GM23338 (cell line): ENCODE measurements around the gene KDR. TPM values are rescaled to one million over a fixed set of nuclear protein-coding genes. Genes with fewer than 3 reads are reported as not detected.

Source experiments
- ATAC-seq: fragments of 200-7000 bp; cut with Tn5 transposase; 3 replicates; pipeline ENCODE4 v1.9.1; 2020
- DNase-seq: peaks from one replicate; pipeline ENCODE4 v3.0.0-alpha.2; 2015; ENCODE audit warnings: low spot score
- H2AFZ ChIP-seq: fragments of 200-600 bp; sonication (generic); 2 replicates; pipeline ENCODE4 v1.8.0; 2016; ENCODE audit warnings: antibody characterized with exemption, mild to moderate bottlenecking, moderate library complexity
- H3F3A ChIP-seq: fragments of 200-600 bp; sonication (generic); replicated peaks from 2 replicates; pipeline ENCODE4 v1.8.0; 2017; ENCODE audit warnings: antibody characterized with exemption, mixed run types, low read depth
- H3K27ac ChIP-seq: fragments of 200-600 bp; sonication (generic); 2 replicates; pipeline ENCODE4 v1.6.1; 2016; ENCODE audit warnings: low read depth
- H3K27me3 ChIP-seq: fragments of 200-600 bp; sonication (generic); 2 replicates; pipeline ENCODE4 v1.8.0; 2016; ENCODE audit warnings: mild to moderate bottlenecking, mixed run types, moderate library complexity; ENCODE audit not compliant: insufficient read depth
- H3K36me3 ChIP-seq: fragments of 200-600 bp; sonication (generic); 2 replicates; pipeline ENCODE4 v1.8.0; 2016; ENCODE audit warnings: mild to moderate bottlenecking; ENCODE audit not compliant: insufficient read depth
- H3K4me1 ChIP-seq: fragments of 200-600 bp; sonication (generic); 2 replicates; pipeline ENCODE4 v1.8.0; 2016; ENCODE audit warnings: mild to moderate bottlenecking, moderate library complexity; ENCODE audit not compliant: insufficient read depth
- H3K4me2 ChIP-seq: fragments of 200-600 bp; sonication (generic); 2 replicates; pipeline ENCODE4 v1.7.1; 2017; ENCODE audit warnings: mixed run types
- H3K4me3 ChIP-seq: fragments of 200-600 bp; sonication (generic); 2 replicates; pipeline ENCODE4 v1.6.1; 2016; ENCODE audit warnings: mixed run types
- H3K79me2 ChIP-seq: fragments of 200-600 bp; sonication (generic); replicated peaks from 2 replicates; pipeline ENCODE4 v1.8.0; 2017; ENCODE audit warnings: mild to moderate bottlenecking; ENCODE audit not compliant: insufficient read depth
- H3K9me2 ChIP-seq: fragments of 200-600 bp; sonication (generic); 2 replicates; pipeline ENCODE4 v1.8.0; 2017; ENCODE audit not compliant: insufficient read depth
- H4K20me1 ChIP-seq: fragments of 200-600 bp; sonication (generic); replicated peaks from 2 replicates; pipeline ENCODE4 v1.8.0; 2017; ENCODE audit warnings: mild to moderate bottlenecking; ENCODE audit not compliant: insufficient read depth
- H3K27ac Mint-ChIP-seq: 2 replicates; pipeline ENCODE4 v1.8.0; 2020; ENCODE audit warnings: inconsistent platforms, mild to moderate bottlenecking, moderate library complexity, mixed read lengths
- H3K27me3 Mint-ChIP-seq: 3 replicates; pipeline ENCODE4 v1.8.0; 2022; ENCODE audit warnings: low read depth, mild to moderate bottlenecking, moderate library complexity, mixed read lengths, inconsistent platforms; ENCODE audit not compliant: insufficient read depth, poor library complexity
- H3K36me3 Mint-ChIP-seq: 3 replicates; pipeline ENCODE4 v1.8.0; 2021; ENCODE audit warnings: low read depth, mild to moderate bottlenecking, inconsistent platforms, moderate library complexity, mixed read lengths
- H3K4me1 Mint-ChIP-seq: 3 replicates; pipeline ENCODE4 v1.8.0; 2020; ENCODE audit warnings: mild to moderate bottlenecking, inconsistent platforms, mixed read lengths
- H3K4me3 Mint-ChIP-seq: 3 replicates; pipeline ENCODE4 v1.8.0; 2021; ENCODE audit warnings: moderate library complexity, mild to moderate bottlenecking, inconsistent platforms, mixed read lengths
- H3K9me3 Mint-ChIP-seq: 3 replicates; pipeline ENCODE4 v1.8.0; 2020; ENCODE audit warnings: moderate library complexity, mild to moderate bottlenecking, inconsistent platforms, mixed read lengths
- CREB1 ChIP-seq: fragments of 250-450 bp; sonication (Bioruptor Pico); IDR thresholded peaks from 2 replicates; pipeline ENCODE4 v1.5.0; 2020; ENCODE audit warnings: low read depth, mild to moderate bottlenecking, moderate library complexity
- CTCF ChIP-seq, 2 experiments: fragments of 200-600 bp in 1 of 2; sonication (generic) in 1 of 2; conservative IDR thresholded peaks; 2 replicates each; pipeline versions ENCODE4 v1.5.1 to v1.6.1; 2016 to 2017; ENCODE audit warnings: antibody characterized with exemption in 2 of 2, low read depth in 2 of 2, mild to moderate bottlenecking in 2 of 2, moderate library complexity in 1 of 2
- JUNB ChIP-seq: IDR thresholded peaks from one replicate; pipeline ENCODE4 v1.6.1; 2016; ENCODE audit warnings: antibody characterized with exemption; ENCODE audit not compliant: unreplicated experiment
- NANOG ChIP-seq: IDR thresholded peaks from 2 replicates; pipeline ENCODE4 v1.6.1; 2016; ENCODE audit warnings: antibody characterized with exemption, borderline replicate concordance
- POLR2AphosphoS5 ChIP-seq: IDR thresholded peaks from 2 replicates; pipeline ENCODE4 v1.6.1; 2016; ENCODE audit warnings: antibody characterized with exemption, low read depth
- STAT1 ChIP-seq: IDR thresholded peaks from one replicate; pipeline ENCODE4 v1.6.1; 2016; ENCODE audit warnings: antibody characterized with exemption; ENCODE audit not compliant: unreplicated experiment
- ZNF331 ChIP-seq: fragments of 250-450 bp; sonication (Bioruptor Pico); IDR thresholded peaks from 2 replicates; pipeline ENCODE4 v1.5.0; 2020; ENCODE audit warnings: low read depth, mild to moderate bottlenecking, moderate library complexity
- polyA plus RNA-seq: library from polyadenylated mRNA; unstranded; fragments of >200 nt; fragmentation: Nextera tagmentation; extraction: Ambion mirVana; gene quantifications from 2 replicates; pipeline ENCODE4 v1.2.1, GENCODE V29; 2016
- total RNA-seq: library from RNA; depleted of rRNA; stranded (reverse); fragments of >200 nt; shearing (Covaris generic); gene quantifications from 2 replicates; pipeline ENCODE4 v1.2.3, GENCODE V29; 2014
- TF ChIP-seq, protein P1 (sequence below): fragments of 250-450 bp; sonication (Bioruptor Pico); IDR thresholded peaks from 2 replicates; pipeline ENCODE4 v1.5.0; 2020; ENCODE audit warnings: mild to moderate bottlenecking, moderate library complexity

Gene KDR
- total and polyA plus RNA-seq, 2 experiments from 2014 or later, result 27.9 to 109 TPM

DNA sequence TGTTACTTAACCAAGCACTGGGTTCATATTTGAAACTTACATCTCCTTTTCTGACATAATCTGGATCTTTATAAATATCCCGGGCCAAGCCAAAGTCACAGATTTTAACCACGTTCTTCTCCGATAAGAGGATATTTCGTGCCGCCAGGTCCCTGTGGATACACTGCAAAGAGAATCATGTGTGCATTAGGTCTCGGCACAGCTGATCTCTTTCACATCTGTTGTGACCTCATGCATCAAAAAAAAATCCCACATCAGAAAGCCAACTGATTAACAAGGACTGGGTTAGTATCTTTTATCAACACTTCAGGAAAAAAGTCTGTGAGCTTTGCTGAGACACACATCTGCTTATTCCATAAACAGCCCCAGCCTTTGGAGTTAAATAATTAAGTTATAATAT, 35.5 kb downstream of the KDR start:
- Histone ChIP-seq H2AFZ (no peak overlapping the region), H3K27ac (no peak overlapping the region), H3K4me3 (no peak overlapping the region), H4K20me1 (no peaks in the 10 kb centered on the region), H3K36me3 (peaks cover 86% of the 10 kb centered on the region), H3K4me2 (no peak overlapping the region), H3F3A (peaks cover 4% of the 10 kb centered on the region; the same call in 1 of the 2 replicates), H3K4me1 (peaks cover 17% of the 10 kb centered on the region), H3K79me2 (no peaks in the 10 kb centered on the region), H3K27me3 (no peaks in the 10 kb centered on the region), H3K9me2 (no peaks in the 10 kb centered on the region)
- H3K27me3 Mint-ChIP-seq, result peaks cover 6% of the 10 kb centered on the region
- H3K4me1 Mint-ChIP-seq, result peaks cover 19% of the 10 kb centered on the region
- DNase-seq, result no peak
- no peak for ATAC-seq
- H3K9me3 Mint-ChIP-seq, result no peaks in the 10 kb centered on the region
- no peak overlapping the region for H3K4me3 Mint-ChIP-seq
- TF ChIP-seq CTCF (conservative IDR thresholded peaks at IDR 0.05; ENCODE audit: low read depth in 2 of 2) (no peak), ZNF331 (no peak), CREB1 (no peak), POLR2AphosphoS5 (no peak), NANOG (no peak), STAT1 (no peak)
- peaks cover 95% of the 10 kb centered on the region for H3K36me3 Mint-ChIP-seq
- H3K27ac Mint-ChIP-seq, result peak overlapping the region; percentile 74; the same call in 1 of the 2 replicates

DNA sequence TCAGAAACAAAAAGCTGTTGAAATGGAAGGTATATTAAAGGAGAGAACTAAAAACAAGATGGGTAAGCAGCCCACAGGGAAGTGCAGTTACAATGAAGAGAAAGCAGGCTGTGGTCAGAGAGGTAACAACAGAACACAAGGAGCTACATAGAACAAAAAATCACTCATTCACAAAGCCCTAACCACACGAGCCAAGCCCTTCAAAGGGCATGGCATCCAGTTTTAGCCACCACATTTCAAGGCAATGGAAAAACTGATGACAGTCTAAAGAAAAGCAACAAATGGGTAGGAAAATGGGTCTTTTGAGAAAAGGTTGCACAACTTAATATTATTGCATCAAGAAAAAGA, 37.5 kb downstream of the KDR start:
- Histone ChIP-seq H2AFZ (no peak overlapping the region), H3K27ac (0 out of 2 replicates have a peak overlapping the region, but pooled peaks have one; percentile 27), H4K20me1 (no peaks in the 10 kb centered on the region; the same call in 1 of the 2 replicates), H3K4me1 (peaks cover 17% of the 10 kb centered on the region), H3K27me3 (no peaks in the 10 kb centered on the region), H3F3A (peaks cover 7% of the 10 kb centered on the region; the same call in 1 of the 2 replicates), H3K9me2 (no peaks in the 10 kb centered on the region), H3K36me3 (peaks cover 85% of the 10 kb centered on the region), H3K4me3 (no peak overlapping the region), H3K79me2 (no peaks in the 10 kb centered on the region), H3K4me2 (0 out of 2 replicates have a peak overlapping the region, but pooled peaks have one; percentile 1)
- H3K4me1 Mint-ChIP-seq, result peaks cover 19% of the 10 kb centered on the region
- DNase-seq, result no peak
- no peaks in the 10 kb centered on the region for H3K9me3 Mint-ChIP-seq
- TF ChIP-seq ZNF331, result no peak
- TF ChIP-seq, protein P1, sequence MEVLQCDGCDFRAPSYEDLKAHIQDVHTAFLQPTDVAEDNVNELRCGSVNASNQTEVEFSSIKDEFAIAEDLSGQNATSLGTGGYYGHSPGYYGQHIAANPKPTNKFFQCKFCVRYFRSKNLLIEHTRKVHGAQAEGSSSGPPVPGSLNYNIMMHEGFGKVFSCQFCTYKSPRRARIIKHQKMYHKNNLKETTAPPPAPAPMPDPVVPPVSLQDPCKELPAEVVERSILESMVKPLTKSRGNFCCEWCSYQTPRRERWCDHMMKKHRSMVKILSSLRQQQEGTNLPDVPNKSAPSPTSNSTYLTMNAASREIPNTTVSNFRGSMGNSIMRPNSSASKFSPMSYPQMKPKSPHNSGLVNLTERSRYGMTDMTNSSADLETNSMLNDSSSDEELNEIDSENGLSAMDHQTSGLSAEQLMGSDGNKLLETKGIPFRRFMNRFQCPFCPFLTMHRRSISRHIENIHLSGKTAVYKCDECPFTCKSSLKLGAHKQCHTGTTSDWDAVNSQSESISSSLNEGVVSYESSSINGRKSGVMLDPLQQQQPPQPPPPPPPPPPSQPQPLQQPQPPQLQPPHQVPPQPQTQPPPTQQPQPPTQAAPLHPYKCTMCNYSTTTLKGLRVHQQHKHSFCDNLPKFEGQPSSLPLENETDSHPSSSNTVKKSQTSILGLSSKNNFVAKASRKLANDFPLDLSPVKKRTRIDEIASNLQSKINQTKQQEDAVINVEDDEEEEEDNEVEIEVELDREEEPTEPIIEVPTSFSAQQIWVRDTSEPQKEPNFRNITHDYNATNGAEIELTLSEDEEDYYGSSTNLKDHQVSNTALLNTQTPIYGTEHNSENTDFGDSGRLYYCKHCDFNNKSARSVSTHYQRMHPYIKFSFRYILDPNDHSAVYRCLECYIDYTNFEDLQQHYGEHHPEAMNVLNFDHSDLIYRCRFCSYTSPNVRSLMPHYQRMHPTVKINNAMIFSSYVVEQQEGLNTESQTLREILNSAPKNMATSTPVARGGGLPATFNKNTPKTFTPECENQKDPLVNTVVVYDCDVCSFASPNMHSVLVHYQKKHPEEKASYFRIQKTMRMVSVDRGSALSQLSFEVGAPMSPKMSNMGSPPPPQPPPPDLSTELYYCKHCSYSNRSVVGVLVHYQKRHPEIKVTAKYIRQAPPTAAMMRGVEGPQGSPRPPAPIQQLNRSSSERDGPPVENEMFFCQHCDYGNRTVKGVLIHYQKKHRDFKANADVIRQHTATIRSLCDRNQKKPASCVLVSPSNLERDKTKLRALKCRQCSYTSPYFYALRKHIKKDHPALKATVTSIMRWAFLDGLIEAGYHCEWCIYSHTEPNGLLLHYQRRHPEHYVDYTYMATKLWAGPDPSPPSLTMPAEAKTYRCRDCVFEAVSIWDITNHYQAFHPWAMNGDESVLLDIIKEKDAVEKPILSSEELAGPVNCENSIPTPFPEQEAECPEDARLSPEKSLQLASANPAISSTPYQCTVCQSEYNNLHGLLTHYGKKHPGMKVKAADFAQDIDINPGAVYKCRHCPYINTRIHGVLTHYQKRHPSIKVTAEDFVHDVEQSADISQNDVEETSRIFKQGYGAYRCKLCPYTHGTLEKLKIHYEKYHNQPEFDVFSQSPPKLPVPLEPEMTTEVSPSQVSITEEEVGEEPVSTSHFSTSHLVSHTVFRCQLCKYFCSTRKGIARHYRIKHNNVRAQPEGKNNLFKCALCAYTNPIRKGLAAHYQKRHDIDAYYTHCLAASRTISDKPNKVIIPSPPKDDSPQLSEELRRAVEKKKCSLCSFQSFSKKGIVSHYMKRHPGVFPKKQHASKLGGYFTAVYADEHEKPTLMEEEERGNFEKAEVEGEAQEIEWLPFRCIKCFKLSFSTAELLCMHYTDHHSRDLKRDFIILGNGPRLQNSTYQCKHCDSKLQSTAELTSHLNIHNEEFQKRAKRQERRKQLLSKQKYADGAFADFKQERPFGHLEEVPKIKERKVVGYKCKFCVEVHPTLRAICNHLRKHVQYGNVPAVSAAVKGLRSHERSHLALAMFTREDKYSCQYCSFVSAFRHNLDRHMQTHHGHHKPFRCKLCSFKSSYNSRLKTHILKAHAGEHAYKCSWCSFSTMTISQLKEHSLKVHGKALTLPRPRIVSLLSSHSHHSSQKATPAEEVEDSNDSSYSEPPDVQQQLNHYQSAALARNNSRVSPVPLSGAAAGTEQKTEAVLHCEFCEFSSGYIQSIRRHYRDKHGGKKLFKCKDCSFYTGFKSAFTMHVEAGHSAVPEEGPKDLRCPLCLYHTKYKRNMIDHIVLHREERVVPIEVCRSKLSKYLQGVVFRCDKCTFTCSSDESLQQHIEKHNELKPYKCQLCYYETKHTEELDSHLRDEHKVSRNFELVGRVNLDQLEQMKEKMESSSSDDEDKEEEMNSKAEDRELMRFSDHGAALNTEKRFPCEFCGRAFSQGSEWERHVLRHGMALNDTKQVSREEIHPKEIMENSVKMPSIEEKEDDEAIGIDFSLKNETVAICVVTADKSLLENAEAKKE, result no peak
- TF ChIP-seq JUNB, result no peak
- H3K27me3 Mint-ChIP-seq, result peaks cover 5% of the 10 kb centered on the region
- H3K36me3 Mint-ChIP-seq, result peaks cover 97% of the 10 kb centered on the region
- H3K27ac Mint-ChIP-seq, result peak overlapping the region; percentile 54; the same call in 1 of the 2 replicates
- no peak overlapping the region for H3K4me3 Mint-ChIP-seq
- no peak for ATAC-seq
